Limb (tissue), 2 donors: Measurements from ENCODE around the gene TET1.
"Not testable (repeated sequence)": the region's sequence is repeated elsewhere in the genome, so short reads cannot be mapped to it uniquely, and the experiment has no call there.

Experiments used
- DNase-seq, 2 donors: peaks; one replicate each; pipeline ENCODE4 v3.0.0-alpha.2; 2016; ENCODE audit errors: extremely low spot score in 2 of 2

TET1 gene

GRCh38 chr10:68560186-68560942, at the start of gene TET1:
Gene TET1 (plus strand): TSS chr10:68560337. CDS start chr10:68572339, 12,002 bp downstream.
- DNase-seq = peak; percentile 67 to 86

- DNase-seq = not testable (repeated sequence)
Observed at GRCh38 chr10:68516216-68516615, 43.9 kb upstream of the TET1 start.

- DNase-seq = no peak
Observed at GRCh38 chr10:68516766-68517165, 43.4 kb upstream of the TET1 start.

GRCh38 chr10:68517188-68517587, 42.9 kb upstream of the TET1 start:
- DNase-seq = no peak

GRCh38 chr10:68518609-68519008, 41.5 kb upstream of the TET1 start:
- not testable (repeated sequence) for DNase-seq

GRCh38 chr10:68525490-68526038, 34.6 kb upstream of the TET1 start:
- DNase-seq = not testable (repeated sequence)

DNA sequence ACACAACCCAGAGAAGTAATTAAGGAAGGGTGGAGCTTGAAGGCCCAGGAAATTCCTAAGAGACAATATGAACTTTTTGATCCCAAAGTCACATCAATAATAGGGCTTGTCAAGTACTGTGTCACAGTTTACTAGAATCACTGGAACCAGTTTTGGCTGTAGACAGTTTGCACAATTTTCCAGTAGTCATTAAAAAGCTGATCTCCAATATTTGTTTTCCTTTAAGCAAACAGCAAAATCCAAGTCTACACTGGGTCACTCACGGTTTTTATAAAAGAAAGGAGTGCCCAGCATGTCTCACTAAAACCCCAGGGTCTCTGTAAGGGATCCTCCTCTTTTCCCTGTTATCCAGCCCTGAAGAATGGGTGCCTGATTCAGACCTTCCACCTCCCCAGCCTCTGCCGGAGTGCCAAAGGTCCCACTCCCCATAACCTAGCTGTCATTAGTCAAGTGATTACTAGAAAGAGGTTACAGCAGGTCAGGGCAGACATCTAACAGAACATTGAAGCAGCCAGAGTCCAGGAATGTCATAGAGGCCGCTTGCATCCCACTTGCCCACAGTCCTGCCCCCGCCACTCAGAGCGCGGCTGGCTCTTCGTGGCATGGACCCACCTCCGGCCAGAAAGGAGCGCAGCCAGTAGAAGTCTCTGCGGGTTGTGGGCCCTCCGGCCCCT, 33.4 kb upstream of the TET1 start:
- no peak for DNase-seq

DNA sequence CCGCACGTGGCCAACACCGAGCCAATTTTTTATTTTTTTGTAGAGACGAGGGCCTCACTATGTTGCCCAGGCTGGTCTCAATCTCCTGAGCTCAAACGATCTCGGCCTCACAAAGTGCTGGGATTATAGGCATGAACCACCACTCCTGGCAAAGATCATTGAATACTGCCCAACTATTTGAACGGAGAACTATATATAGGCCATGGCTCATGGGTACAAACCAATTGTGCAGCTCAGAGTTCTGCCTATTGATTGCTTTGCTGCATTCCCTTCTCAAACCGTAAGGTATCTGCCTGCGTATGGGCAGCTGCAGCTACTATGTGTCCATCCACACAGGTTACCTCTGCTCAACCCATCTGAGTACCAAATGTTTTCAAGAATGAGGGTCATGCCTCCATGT, 23.2 kb upstream of the TET1 start:
- no peak for DNase-seq

- DNase-seq = no peak
Observed at GRCh38 chr10:68537796-68538195, 22.3 kb upstream of the TET1 start.

- DNase-seq = no peak
Observed at GRCh38 chr10:68543004-68543918, 16.9 kb upstream of the TET1 start.

GRCh38 chr10:68550747-68551411, 9.3 kb upstream of the TET1 start:
- DNase-seq = no peak

DNA sequence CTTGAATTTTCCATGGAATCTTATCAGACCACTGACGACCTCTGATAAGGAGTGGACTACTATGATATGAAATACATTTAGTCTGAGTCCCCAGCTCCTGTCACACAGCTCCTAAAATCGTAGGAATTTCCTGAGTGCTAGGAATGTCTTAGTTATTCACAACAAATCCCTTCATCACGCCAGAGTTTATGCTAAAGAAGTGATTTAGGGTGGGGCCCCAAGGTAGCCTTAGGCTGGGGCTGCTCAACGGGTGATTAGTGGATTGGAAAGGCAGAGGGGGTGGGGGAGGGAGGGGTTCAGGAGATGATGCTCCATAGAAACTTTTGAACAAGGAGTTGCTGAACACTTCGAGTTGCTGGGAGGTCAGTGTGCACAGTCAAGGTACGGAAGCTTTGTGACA, 7.0 kb upstream of the TET1 start:
- DNase-seq = no peak

DNA sequence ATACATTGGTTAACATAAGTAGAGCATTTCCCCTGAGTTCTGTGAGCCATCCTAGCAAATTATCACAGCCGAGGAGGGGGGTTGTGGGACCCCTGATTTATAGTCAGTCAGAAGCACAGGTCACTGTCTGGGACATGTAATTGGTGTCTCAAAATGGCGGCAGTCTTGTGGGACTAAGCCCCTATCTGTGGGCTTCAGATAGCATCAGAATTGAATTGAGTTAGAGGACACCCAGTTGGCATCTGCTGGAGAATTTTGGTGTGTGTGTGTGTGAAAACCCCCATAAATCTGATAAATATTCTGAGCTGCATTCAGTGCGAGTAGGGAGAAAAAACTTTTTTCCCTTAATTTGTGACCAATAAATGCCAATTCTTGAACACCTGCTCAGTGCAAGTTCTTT, 6.5 kb upstream of the TET1 start:
- no peak for DNase-seq

GRCh38 chr10:68558478-68558877, 1.7 kb upstream of the TET1 start:
- no peak for DNase-seq

- DNase-seq = no peak
Observed at GRCh38 chr10:68559251-68559650, 886 bp upstream of the TET1 start.

GRCh38 chr10:68559841-68560185, 324 bp upstream of the TET1 start:
- no peak for DNase-seq

DNA sequence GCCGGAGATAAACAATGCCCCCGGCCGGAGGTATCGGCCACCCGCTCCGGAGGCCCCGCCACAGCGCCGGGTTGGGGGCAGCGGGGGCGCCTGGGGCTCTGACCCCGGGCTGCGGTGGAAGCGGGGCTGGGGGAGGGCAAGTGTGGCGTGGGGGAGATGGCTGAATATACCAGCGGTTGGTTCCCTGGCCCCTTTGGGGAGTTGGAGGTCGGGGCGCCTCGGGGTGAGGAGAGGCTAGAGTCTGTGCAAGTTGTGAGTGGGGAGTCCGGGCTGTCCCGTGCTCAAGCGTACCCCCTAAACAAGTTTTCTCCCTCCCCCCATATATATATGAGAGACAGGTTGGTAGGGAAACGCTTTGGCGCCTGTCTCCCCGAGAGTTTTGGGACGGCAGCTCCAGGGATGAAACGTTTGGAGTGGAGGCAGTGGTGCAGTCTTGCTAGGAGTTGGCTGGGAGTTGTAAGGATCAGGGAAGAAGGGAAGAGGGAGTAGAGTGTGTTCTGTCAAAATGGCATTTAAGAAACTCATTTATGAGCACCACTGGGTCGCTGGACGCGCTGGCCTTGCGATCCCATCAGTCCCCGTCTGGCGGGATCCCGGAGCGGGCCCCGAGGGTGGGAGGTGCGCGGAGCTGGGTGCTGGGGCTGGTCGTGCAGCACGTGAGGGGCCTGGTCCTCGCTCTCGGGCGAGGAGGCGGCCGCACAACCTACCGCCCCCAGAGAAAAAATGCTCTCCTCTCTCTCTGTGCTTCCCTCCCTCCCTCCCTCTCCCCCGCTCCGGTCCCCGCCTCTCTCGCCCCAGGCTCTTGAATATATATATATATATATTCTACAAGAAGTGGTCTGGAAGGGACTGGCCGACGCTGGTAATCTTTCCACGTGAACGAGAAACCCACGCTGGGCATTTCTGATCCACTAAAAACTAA, 1.1 kb downstream of the TET1 start:
- peak in 1 of 2 donors; percentile 67 for DNase-seq

- DNase-seq = peak in 1 of 2 donors; percentile 60
Observed at GRCh38 chr10:68561865-68562649, 1.9 kb downstream of the TET1 start.
